Hepatocyte (in vitro differentiated cells): ENCODE measurements around the gene SLC6A3.

Experiments used
- EZH2phosphoT487 ChIP-seq: fragments of 200-600 bp; sonication (generic); IDR thresholded peaks from one replicate; pipeline ENCODE4 v1.6.1; 2018; ENCODE audit warnings: antibody characterized with exemption, mild to moderate bottlenecking, low read depth, moderate library complexity; ENCODE audit not compliant: unreplicated experiment, severe bottlenecking
- TF ChIP-seq, protein P1 (sequence below): fragments of 200-600 bp; sonication (generic); IDR thresholded peaks from 2 replicates; pipeline ENCODE4 v1.5.1; 2016; ENCODE audit warnings: antibody characterized with exemption, mild to moderate bottlenecking; ENCODE audit not compliant: poor library complexity

DNA sequence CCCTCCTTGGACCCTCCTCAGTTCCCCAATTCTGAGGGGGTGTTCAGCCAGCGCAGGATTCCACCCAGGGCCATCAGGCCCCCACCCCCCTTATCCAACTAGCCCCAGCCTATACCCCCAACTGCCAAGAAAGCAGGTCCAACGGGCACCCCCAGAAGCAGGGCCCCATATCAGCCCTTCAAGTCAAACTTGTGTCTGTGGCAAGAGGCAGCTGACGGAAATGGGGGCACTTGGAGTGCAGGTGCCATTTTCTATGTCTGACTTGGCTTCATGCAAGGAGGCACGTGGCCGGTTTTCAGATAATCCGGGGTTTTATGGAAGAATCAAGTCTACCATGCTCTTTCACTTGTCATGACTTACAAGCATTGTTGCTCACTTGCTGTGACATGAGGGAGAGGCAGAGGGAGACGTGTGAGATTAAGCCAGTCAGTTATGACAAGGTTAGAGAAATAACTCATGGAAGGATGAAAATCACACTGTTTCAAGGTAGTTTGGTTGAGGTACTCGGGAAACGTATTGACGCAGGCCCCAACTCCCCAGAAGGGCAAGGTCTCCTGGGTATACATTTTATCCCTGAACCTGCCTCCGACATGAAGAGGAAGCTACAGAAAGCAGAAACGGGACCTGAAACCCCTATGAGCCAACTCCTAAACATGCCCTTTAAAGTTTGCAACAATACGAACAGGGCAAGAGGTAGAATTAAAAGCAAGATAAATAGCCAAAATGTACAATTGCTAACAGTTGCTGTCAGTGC is 73.8 kb downstream of the SLC6A3 start:
- TF ChIP-seq, protein P1, sequence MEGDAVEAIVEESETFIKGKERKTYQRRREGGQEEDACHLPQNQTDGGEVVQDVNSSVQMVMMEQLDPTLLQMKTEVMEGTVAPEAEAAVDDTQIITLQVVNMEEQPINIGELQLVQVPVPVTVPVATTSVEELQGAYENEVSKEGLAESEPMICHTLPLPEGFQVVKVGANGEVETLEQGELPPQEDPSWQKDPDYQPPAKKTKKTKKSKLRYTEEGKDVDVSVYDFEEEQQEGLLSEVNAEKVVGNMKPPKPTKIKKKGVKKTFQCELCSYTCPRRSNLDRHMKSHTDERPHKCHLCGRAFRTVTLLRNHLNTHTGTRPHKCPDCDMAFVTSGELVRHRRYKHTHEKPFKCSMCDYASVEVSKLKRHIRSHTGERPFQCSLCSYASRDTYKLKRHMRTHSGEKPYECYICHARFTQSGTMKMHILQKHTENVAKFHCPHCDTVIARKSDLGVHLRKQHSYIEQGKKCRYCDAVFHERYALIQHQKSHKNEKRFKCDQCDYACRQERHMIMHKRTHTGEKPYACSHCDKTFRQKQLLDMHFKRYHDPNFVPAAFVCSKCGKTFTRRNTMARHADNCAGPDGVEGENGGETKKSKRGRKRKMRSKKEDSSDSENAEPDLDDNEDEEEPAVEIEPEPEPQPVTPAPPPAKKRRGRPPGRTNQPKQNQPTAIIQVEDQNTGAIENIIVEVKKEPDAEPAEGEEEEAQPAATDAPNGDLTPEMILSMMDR: no peak
- TF ChIP-seq EZH2phosphoT487: no peak
